HG02642 (cell line): Measurements from ENCODE around the gene RASSF7.

Experiments
- ATAC-seq: cut with Tn5 transposase; IDR thresholded peaks from one replicate; pipeline ENCODE4 v1.9.1; 2021; ENCODE audit warnings: mild to moderate bottlenecking; ENCODE audit not compliant: unreplicated experiment, poor library complexity

The RASSF7 gene

GRCh38 chr11:532527-532985, 28.2 kb upstream of the RASSF7 start:
- no peak for ATAC-seq

- ATAC-seq: no peak
Observed at GRCh38 chr11:532986-533585, 27.7 kb upstream of the RASSF7 start.

- ATAC-seq: no peak
Observed at GRCh38 chr11:533586-534395, 27.0 kb upstream of the RASSF7 start.

- peak; percentile 3 for ATAC-seq
Observed at GRCh38 chr11:534396-535209, 26.2 kb upstream of the RASSF7 start.

- ATAC-seq: no peak
Observed at GRCh38 chr11:535210-535518, 25.6 kb upstream of the RASSF7 start.

- ATAC-seq: peak; percentile 73
Observed at GRCh38 chr11:535519-536454, 25.0 kb upstream of the RASSF7 start, which contains the start of gene HRAS. TSS of gene HRAS (minus strand) at chr11:535576.

- peak; percentile 51 for ATAC-seq
Observed at GRCh38 chr11:536841-537621, 23.7 kb upstream of the RASSF7 start, which contains the start of gene LRRC56. TSS of gene LRRC56 (plus strand) at chr11:537527. CDS start at chr11:540685, 3,158 bp downstream.

- no peak for ATAC-seq
Observed at GRCh38 chr11:537622-538430, 22.9 kb upstream of the RASSF7 start.

GRCh38 chr11:538431-539051, 22.2 kb upstream of the RASSF7 start:
- no peak for ATAC-seq

- no peak for ATAC-seq
Observed at GRCh38 chr11:539971-540481, 20.7 kb upstream of the RASSF7 start.

- no peak for ATAC-seq
Observed at GRCh38 chr11:540583-541432, 20.0 kb upstream of the RASSF7 start.

GRCh38 chr11:541433-541885, 19.3 kb upstream of the RASSF7 start:
- no peak for ATAC-seq

- no peak for ATAC-seq
Observed at GRCh38 chr11:544817-545166, 16.0 kb upstream of the RASSF7 start.

GRCh38 chr11:545171-545570, 15.6 kb upstream of the RASSF7 start:
- ATAC-seq: no peak

GRCh38 chr11:548700-549603, 11.8 kb upstream of the RASSF7 start:
- ATAC-seq: no peak
